Lung (tissue), 12 donors: ENCODE results near the gene TSPAN16. TPM values are rescaled to one million over a fixed set of nuclear protein-coding genes. Genes with fewer than 3 reads are reported as not detected.

Experiments
- ATAC-seq: fragments of 200-7000 bp; cut with Tn5 transposase; one replicate; pipeline ENCODE4 v1.9.1; 2020; ENCODE audit warnings: moderate number of reproducible peaks; ENCODE audit not compliant: insufficient read depth, low FRiP score
- DNase-seq, 3 donors: peaks; one replicate each; pipeline ENCODE4 v3.0.0-alpha.2; 2013 to 2017
- H3K27ac ChIP-seq, 2 donors: one replicate each; pipeline ENCODE4 v1.5.1; 2013; ENCODE audit warnings: mild to moderate bottlenecking in 2 of 2, moderate library complexity in 2 of 2, control low read depth in 1 of 2, inconsistent platforms in 1 of 2, low read depth in 1 of 2, low read length in 1 of 2
- H3K27me3 ChIP-seq, 3 donors: one replicate each; pipeline ENCODE4 v1.5.1; 2013; ENCODE audit warnings: low read length in 2 of 3; ENCODE audit not compliant: control insufficient read depth in 3 of 3, insufficient read depth in 3 of 3
- H3K36me3 ChIP-seq, 4 donors: one replicate each; pipeline ENCODE4 v1.5.1; 2013; ENCODE audit warnings: low read length in 4 of 4, mild to moderate bottlenecking in 1 of 4, moderate library complexity in 1 of 4; ENCODE audit not compliant: control insufficient read depth in 4 of 4, insufficient read depth in 4 of 4
- H3K4me1 ChIP-seq, 5 donors: one replicate each; pipeline ENCODE4 v1.5.1; 2013; ENCODE audit warnings: low read length in 5 of 5, mild to moderate bottlenecking in 2 of 5, moderate library complexity in 1 of 5; ENCODE audit not compliant: control insufficient read depth in 5 of 5, insufficient read depth in 5 of 5
- H3K4me3 ChIP-seq: one replicate; pipeline ENCODE4 v1.5.1; 2013; ENCODE audit warnings: mild to moderate bottlenecking, control low read depth, moderate library complexity
- H3K9ac ChIP-seq, 2 donors: one replicate each; pipeline ENCODE4 v1.5.1; 2013; ENCODE audit warnings: low read length in 2 of 2, control low read depth in 1 of 2; ENCODE audit not compliant: insufficient read depth in 1 of 2
- H3K9me3 ChIP-seq, 4 donors: one replicate each; pipeline ENCODE4 v1.5.1; 2013; ENCODE audit warnings: low read length in 3 of 4, mild to moderate bottlenecking in 1 of 4, moderate library complexity in 1 of 4; ENCODE audit not compliant: control insufficient read depth in 4 of 4, insufficient read depth in 3 of 4
- WGBS, 2 donors: extraction: QIAGEN DNeasy Blood & Tissue Kit; methylation state at CpG; one replicate each; pipeline ENCODE4 v1.1.7; 2013; 5-methylcytosine and 5-hydroxymethylcytosine counted together
- polyA plus RNA-seq, 2 donors: library from polyadenylated mRNA; stranded (reverse); fragments of 200-250 nt; gene quantifications; one replicate each; pipeline ENCODE4 v1.2.1, GENCODE V29; 2013
- total RNA-seq, 2 donors: library from RNA; depleted of rRNA in 1 of 2; stranded (reverse); fragments of >200 nt in 1 of 2; gene quantifications; one replicate each; pipeline ENCODE4 v1.2.1, GENCODE V29; 2014 to 2021
- TF ChIP-seq, protein P1 (sequence below): IDR thresholded peaks from 2 replicates; pipeline ENCODE4 v1.5.1; 2012; ENCODE audit warnings: mild to moderate bottlenecking; ENCODE audit errors: control extremely low read depth, extremely low read depth
- donor health status: control.
- donor health status: control.
- donor health status: Bipolar disorder and iron deficiency.
- donor health status: healthy.
- donor health status: DM: yes; HTN: yes; CAD: no.

The TSPAN16 gene
- total and polyA plus RNA-seq, 4 donors = not detected

DNA sequence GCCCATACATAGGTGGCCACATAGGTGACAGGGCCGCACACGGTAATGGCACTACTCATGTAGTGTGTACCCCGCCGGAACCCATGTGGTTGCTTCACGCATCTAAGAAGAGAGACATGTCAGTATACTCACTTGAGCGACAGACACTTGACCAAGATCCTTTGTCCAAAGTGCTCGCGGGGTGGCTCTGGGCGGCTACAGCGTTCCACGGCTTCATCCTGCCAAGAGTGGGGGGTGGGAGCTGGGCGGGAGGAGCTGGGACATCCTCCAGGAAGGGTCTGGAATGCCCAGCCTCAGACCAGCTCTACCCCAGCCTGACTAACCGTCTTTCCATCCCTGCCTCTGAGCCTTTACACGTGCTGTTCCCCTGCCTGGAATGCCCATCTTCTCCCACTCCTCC, 48.0 kb upstream of the TSPAN16 start:
- Histone ChIP-seq H3K9me3 (no peaks in the 10 kb centered on the region), H3K4me3 (no peak overlapping the region), H3K27me3 (no peaks in the 10 kb centered on the region), H3K4me1 (peaks cover 0 to 12% (median 6%) of the 10 kb centered on the region in 5 donors), H3K36me3 (peaks cover 0 to 38% (median 28%) of the 10 kb centered on the region in 4 donors), H3K9ac (no peak overlapping the region), H3K27ac (peak overlapping the region; percentile 54 to 67)
- DNase-seq (peak in 1 of 3 donors; percentile 28), ATAC-seq (no peak)
- TF ChIP-seq, protein P1, sequence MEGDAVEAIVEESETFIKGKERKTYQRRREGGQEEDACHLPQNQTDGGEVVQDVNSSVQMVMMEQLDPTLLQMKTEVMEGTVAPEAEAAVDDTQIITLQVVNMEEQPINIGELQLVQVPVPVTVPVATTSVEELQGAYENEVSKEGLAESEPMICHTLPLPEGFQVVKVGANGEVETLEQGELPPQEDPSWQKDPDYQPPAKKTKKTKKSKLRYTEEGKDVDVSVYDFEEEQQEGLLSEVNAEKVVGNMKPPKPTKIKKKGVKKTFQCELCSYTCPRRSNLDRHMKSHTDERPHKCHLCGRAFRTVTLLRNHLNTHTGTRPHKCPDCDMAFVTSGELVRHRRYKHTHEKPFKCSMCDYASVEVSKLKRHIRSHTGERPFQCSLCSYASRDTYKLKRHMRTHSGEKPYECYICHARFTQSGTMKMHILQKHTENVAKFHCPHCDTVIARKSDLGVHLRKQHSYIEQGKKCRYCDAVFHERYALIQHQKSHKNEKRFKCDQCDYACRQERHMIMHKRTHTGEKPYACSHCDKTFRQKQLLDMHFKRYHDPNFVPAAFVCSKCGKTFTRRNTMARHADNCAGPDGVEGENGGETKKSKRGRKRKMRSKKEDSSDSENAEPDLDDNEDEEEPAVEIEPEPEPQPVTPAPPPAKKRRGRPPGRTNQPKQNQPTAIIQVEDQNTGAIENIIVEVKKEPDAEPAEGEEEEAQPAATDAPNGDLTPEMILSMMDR = no peak
- WGBS, 2 donors = 66 to 79% methylated on average over 14 of the region's 14 CpGs

DNA sequence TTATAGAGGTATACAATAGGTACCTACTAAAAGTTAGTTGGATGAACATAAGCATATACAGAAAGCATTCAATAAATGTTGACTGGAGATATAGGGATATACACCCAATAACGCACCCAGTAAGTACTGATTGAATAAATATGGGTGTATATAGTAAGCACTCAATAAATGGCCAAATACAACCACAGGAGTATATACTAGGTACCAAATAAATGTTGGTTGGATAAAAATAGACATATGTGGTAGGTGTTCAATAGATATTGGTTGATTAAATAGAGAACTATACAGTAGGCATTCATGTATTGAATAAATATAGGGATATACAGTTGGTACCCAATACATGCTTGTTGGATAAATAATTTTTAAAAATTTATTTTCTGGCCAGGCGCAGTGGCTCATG, 47.1 kb upstream of the TSPAN16 start:
- no peak overlapping the region for H3K9ac ChIP-seq
- DNase-seq (no peak), ATAC-seq (no peak)
- H3K27ac ChIP-seq = no peak overlapping the region
- H3K4me1 ChIP-seq = peaks cover 0 to 11% (median 6%) of the 10 kb centered on the region in 5 donors
- 98 to 99% methylated on average over 2 of the region's 2 CpGs for WGBS, 2 donors
- no peaks in the 10 kb centered on the region for H3K9me3 ChIP-seq
- no peaks in the 10 kb centered on the region for H3K27me3 ChIP-seq
- H3K36me3 ChIP-seq = peaks cover 0 to 38% (median 28%) of the 10 kb centered on the region in 4 donors
- TF ChIP-seq, protein P1 = no peak
- no peak overlapping the region for H3K4me3 ChIP-seq

DNA sequence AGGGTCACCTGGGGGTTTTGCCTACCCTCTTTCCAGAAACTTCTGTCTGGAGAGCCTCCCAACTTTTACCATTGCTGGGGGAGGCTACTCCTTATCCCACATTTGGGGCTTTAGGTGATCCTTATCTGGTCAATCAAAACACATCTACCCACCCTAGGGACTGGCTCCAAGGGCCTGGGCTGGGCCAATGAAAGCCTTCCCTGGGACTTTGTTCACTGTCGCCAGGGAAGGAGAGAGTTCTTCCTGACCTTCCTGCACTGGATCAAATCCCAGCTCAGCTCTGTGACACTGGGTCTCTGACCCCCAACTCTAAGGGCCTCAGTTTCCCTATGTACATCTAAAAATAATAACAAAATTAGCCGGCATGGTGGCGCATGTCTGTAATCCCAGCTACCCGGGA, 44.7 kb upstream of the TSPAN16 start:
- H3K4me3 ChIP-seq = no peak overlapping the region
- no peaks in the 10 kb centered on the region for H3K27me3 ChIP-seq
- peaks cover 0 to 15% (median 6%) of the 10 kb centered on the region in 5 donors for H3K4me1 ChIP-seq
- no peak for ATAC-seq
- WGBS, 2 donors = 93 to 96% methylated on average over 4 of the region's 4 CpGs
- H3K9ac ChIP-seq = no peak overlapping the region
- H3K27ac ChIP-seq = peak overlapping the region in 1 of 2 donors; percentile 37
- no peaks in the 10 kb centered on the region for H3K9me3 ChIP-seq
- H3K36me3 ChIP-seq = peaks cover 0 to 29% (median 23%) of the 10 kb centered on the region in 4 donors
- TF ChIP-seq, protein P1 = no peak
- no peak for DNase-seq

DNA sequence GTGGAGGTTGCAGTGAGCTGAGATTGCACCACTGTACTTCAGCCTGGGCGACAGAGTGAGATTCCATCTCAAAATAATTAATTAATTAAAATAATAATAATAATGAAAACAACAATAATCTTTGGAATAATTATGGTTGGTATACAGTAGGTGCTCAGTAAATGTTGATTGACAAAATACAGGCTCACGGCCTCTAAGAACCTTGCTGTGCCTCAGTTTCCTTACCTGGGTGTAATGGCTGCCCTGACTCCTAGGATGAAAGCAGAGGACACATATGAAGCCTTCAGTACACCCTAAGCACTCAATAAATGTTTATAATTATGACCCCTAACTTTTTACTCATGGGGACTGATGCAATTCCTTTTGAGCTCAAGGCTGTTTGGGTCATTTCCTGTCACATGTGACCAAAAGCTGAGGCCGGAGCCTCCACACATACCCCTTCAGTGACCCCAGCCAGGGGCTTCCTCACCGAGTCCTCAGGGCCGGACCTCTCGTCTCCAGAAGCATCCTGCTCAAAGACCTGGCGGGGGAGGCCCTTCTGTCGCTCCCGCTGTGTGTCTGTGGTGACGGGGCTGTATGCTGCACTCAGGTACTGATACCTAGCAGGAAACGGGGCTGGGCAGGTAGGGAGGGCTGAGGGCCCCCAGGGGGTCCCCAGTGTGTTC, 44.2 kb upstream of the TSPAN16 start:
- DNase-seq (peak in 1 of 3 donors; percentile 34), ATAC-seq (no peak)
- no peaks in the 10 kb centered on the region for H3K9me3 ChIP-seq
- H3K36me3 ChIP-seq = peaks cover 0 to 24% (median 21%) of the 10 kb centered on the region in 4 donors
- no peak overlapping the region for H3K4me3 ChIP-seq
- H3K27me3 ChIP-seq = no peaks in the 10 kb centered on the region
- H3K27ac ChIP-seq = peak overlapping the region; percentile 64 to 65
- H3K4me1 ChIP-seq = peaks cover 0 to 16% (median 6%) of the 10 kb centered on the region in 5 donors
- TF ChIP-seq, protein P1 = no peak
- H3K9ac ChIP-seq = no peak overlapping the region
- WGBS, 2 donors = 76% methylated on average over 11 of the region's 11 CpGs
